Bronchial epithelial cell (primary cell): Measurements from ENCODE around the gene SP3. TPM values are rescaled to one million over a fixed set of nuclear protein-coding genes. Genes with fewer than 3 reads are reported as not detected.

Experiments used
- DNase-seq: peaks from one replicate; pipeline ENCODE4 v3.0.0-alpha.2; 2010; ENCODE audit warnings: low read depth
- FAIRE-seq: peaks from 2 replicates; lab custom pipeline; 2011; peaks lifted over from hg19 to GRCh38; lab: Jason Lieb, UNC
- H3K27me3 ChIP-seq: 2 replicates; pipeline ENCODE4 v1.5.1; 2011; ENCODE audit warnings: low read length; ENCODE audit not compliant: control insufficient read depth, insufficient read depth
- H3K36me3 ChIP-seq: 2 replicates; pipeline ENCODE4 v1.5.1; 2011; ENCODE audit warnings: low read length; ENCODE audit not compliant: control insufficient read depth, insufficient read depth
- H3K4me3 ChIP-seq: 2 replicates; pipeline ENCODE4 v1.5.1; 2011; ENCODE audit warnings: mild to moderate bottlenecking, low read depth, low read length, control low read depth
- total RNA-seq: library from RNA; depleted of rRNA; stranded (reverse); fragments of >200 nt; gene quantifications from 2 replicates; pipeline ENCODE4 v1.2.1, GENCODE V29; 2014
- TF ChIP-seq, protein P1 (sequence below): IDR thresholded peaks from 2 replicates; pipeline ENCODE4 v1.5.1; 2011; ENCODE audit warnings: mild to moderate bottlenecking, moderate library complexity, low read length, control low read depth, inconsistent platforms; ENCODE audit not compliant: insufficient read depth, severe bottlenecking

The SP3 gene
- total RNA-seq, 1 donor from 2014 or later = 104 TPM

DNA sequence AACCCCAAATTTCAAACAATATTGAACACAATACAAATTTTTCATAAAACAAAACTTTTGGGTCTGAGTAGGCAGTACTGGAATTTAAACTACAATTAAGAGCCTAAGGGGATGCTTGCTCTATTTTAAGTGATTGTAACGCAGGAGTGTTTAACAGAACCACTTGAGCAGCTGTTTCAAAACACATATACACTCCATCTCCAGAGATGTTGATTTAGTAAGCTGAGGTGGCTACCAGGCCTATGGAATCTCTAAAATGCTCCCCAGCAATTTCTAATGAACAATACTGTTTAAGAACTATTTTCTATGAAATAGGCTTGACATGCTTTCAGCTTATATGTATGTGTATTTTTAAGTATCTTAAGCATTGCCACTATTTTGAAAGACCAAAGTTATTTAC, 58.5 kb downstream of the SP3 start:
- FAIRE-seq = no peak

DNA sequence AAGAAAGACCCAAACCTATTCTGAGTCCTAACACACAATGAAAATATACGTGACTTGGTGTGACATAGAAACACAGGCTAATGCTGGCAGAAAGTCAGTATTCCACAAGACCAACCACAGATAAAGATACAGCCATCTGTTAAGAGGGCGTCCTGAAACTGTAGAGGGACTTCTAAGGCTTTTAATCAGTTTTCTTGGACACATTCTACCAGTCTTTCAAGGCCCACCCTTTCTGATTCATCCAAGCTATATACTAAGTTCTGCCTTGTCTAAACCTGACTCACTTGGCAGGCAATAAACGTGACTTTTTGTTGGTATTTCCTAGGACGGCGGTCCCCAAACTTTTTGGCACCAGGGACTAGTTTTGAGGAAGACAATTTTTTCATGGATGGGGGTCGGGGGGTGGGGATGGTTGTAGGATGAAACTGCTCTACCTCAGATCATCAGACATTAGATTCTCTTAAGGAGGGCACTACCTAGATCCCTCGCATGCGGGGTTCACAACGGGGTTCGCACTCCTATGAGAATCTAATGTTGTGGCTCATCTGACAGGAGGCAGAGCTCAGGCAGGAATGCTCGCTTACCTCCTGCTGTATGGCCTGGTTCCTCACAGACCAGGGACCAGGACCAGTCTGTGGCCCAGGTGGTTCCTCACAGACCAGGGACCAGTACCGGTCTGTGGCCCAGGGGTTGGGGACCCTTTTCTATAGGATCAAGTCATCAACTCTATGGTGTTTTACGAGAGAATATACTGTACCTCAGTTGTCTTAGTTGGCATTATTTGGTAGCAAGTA, 61.4 kb downstream of the SP3 start:
- Histone ChIP-seq H3K36me3 (no peaks in the 10 kb centered on the region), H3K4me3 (no peak overlapping the region), H3K27me3 (no peaks in the 10 kb centered on the region)
- FAIRE-seq = peak; percentile 66
- peak; percentile 29 for DNase-seq
- TF ChIP-seq, protein P1, sequence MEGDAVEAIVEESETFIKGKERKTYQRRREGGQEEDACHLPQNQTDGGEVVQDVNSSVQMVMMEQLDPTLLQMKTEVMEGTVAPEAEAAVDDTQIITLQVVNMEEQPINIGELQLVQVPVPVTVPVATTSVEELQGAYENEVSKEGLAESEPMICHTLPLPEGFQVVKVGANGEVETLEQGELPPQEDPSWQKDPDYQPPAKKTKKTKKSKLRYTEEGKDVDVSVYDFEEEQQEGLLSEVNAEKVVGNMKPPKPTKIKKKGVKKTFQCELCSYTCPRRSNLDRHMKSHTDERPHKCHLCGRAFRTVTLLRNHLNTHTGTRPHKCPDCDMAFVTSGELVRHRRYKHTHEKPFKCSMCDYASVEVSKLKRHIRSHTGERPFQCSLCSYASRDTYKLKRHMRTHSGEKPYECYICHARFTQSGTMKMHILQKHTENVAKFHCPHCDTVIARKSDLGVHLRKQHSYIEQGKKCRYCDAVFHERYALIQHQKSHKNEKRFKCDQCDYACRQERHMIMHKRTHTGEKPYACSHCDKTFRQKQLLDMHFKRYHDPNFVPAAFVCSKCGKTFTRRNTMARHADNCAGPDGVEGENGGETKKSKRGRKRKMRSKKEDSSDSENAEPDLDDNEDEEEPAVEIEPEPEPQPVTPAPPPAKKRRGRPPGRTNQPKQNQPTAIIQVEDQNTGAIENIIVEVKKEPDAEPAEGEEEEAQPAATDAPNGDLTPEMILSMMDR = no peak

More for the DNA sequence above, 58.5 kb downstream of the SP3 start:
- H3K27me3 ChIP-seq = no peaks in the 10 kb centered on the region
- H3K36me3 ChIP-seq = peaks cover 3% of the 10 kb centered on the region
- DNase-seq = no peak
- TF ChIP-seq, protein P1 = no peak
- H3K4me3 ChIP-seq = no peak overlapping the region

DNA sequence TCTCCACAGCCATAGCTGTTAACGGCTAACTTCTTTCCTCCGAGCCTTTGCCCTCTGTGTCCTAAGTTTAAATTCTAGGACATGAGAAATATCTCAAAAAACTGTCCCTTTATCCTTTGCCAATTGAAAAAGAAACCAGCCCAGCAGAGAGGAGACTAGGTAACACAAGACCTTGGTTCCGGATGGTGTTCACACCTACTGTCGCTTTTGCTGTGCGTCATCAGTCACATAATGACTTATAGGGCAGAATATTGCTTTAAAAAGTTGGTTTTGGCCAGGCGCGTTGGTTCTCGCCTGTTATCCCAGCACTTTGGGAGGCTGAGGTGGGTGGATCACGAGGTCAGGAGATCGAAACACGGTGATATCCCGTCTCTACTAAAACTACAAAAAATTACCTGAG, 66.2 kb downstream of the SP3 start:
- Histone ChIP-seq H3K36me3 (no peaks in the 10 kb centered on the region), H3K4me3 (no peak overlapping the region), H3K27me3 (no peaks in the 10 kb centered on the region)
- TF ChIP-seq, protein P1 = no peak
- no peak for FAIRE-seq
- no peak for DNase-seq

DNA sequence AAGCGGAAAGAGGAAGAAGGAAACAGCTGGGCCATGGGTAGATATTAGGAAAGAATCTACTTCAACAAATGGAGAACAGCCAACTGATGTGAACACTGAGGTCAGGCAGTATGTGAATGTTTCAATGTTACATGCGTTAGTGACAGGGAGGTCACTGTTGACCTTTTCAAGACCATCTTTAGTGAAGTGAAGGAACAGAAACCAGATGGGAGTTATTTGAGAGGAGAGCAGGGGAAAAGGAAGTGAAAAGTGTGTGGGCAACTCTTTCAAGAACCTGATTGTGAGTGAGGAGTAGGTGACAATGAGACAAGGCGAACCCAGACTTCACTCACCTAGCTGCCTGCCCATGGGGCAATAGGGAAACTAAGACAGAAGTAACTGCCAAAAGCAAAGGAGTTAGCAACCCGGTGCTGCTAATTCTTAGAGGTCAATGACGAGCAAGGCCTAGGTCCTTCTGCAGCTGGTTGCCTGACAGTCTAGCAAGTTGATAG, 67.0 kb downstream of the SP3 start:
- no peak for FAIRE-seq
- DNase-seq = no peak
- TF ChIP-seq, protein P1 = no peak
- Histone ChIP-seq H3K27me3 (no peaks in the 10 kb centered on the region), H3K36me3 (no peaks in the 10 kb centered on the region), H3K4me3 (no peak overlapping the region)

DNA sequence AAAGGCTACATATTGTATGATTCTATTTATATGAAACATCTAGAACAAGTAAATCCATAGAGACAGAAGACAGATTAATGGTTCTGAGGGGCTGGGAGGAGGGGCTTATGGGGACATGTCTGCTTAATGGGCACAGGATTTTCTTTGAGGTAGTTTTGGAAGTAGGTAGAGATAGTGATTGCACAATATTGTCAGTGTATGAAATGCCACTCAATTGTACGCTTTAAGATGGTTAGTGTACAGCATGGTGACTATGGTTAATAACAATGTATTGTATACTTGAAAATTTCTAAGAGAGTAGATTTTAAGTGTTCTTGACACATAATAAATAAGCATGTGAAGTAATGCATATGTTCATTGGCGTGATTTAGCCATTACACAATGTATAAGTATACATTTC, 68.4 kb downstream of the SP3 start:
- TF ChIP-seq, protein P1 = no peak
- FAIRE-seq = no peak
- Histone ChIP-seq H3K27me3 (no peaks in the 10 kb centered on the region), H3K36me3 (no peaks in the 10 kb centered on the region), H3K4me3 (no peak overlapping the region)
- no peak for DNase-seq

DNA sequence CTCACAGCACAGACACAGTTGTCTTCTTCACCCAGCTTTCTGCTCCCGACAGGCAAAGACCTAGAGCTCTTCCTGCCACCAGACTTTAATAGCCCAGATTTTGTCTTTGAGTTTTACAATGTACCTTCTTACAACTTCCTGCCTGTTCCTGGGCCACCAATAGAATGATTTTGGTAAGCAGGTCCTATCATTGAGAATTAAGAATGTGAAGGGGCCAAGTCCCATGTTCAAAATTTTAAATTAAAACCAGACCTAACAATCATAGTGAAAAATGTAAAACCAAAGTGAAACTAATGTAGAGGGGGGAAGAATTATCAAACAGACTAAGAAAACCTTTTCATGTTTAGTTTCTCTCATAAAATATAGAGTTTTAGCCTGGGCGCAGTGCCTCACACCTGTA, 72.8 kb downstream of the SP3 start:
- TF ChIP-seq, protein P1 = no peak
- no peak overlapping the region for H3K4me3 ChIP-seq
- H3K27me3 ChIP-seq = no peaks in the 10 kb centered on the region
- DNase-seq (no peak), FAIRE-seq (no peak)
- no peaks in the 10 kb centered on the region for H3K36me3 ChIP-seq
